Hindlimb muscle (tissue), 1 donor: ENCODE data around the gene NACAD. TPM values are rescaled to one million over a fixed set of nuclear protein-coding genes. Genes with fewer than 3 reads are reported as not detected.
"Not testable (repeated sequence)": the region's sequence is repeated elsewhere in the genome, so short reads cannot be mapped to it uniquely, and the experiment has no call there.

ENCODE experiments used
- DNase-seq: peaks from one replicate; pipeline ENCODE4 v3.0.0-alpha.2; 2013
- polyA plus RNA-seq: library from polyadenylated mRNA; unstranded; fragments of 120-200 nt; gene quantifications from one replicate; pipeline ENCODE4 v1.2.1, GENCODE V29; 2013; ENCODE audit not compliant: insufficient read length

NACAD gene
- polyA plus RNA-seq, 1 donor = 4.5 TPM

DNA sequence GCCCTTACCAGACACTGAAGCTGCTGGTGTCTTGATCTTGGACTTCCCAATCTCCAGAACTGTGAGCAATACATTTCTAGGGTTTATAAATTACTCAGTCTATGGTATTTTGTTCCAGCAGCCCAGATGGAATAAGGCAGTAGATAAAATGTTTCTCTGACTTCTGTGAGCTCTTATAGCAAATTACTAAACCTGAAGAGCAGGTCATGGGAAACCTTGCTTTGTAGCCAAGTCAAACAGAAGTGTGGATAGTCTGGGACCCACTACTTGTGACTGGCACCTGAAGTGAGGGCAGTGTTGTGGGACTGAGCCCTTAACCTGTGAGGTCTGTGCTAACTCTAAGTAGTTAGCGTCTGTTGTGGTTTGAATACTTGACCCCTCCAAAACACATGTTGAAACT is 27.3 kb upstream of the NACAD start:
- DNase-seq = no peak

- no peak for DNase-seq
Measured at GRCh38 chr7:45114926-45115325, 26.2 kb upstream of the NACAD start.

DNA sequence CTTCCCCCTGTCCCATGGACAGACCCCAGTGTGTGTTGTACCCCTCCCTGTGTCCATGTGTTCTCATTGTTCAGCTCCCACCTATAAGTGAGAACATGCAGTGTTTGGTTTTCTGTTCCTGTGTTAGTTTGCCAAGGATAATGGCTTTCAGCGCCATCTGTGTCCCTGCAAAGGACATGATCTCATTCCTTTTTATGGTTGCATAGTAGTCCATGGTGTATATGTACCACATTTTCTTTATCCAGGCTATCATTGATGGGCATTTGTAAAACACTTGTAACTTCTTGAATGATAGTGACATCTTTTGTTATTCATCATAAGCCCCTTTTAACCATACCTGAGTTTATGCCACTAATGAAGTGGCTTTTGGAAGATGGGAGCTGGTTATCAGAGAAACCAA is 25.5 kb upstream of the NACAD start:
- DNase-seq = not testable (repeated sequence)

- no peak for DNase-seq
Measured at GRCh38 chr7:45112648-45113047, 23.9 kb upstream of the NACAD start.

GRCh38 chr7:45111298-45112223 is 22.8 kb upstream of the NACAD start, which contains the start of gene TBRG4:
TSS of gene TBRG4 (minus strand) at chr7:45111697. CDS start at chr7:45109237, 2,460 bp downstream.
- peak; percentile 97 for DNase-seq

DNA sequence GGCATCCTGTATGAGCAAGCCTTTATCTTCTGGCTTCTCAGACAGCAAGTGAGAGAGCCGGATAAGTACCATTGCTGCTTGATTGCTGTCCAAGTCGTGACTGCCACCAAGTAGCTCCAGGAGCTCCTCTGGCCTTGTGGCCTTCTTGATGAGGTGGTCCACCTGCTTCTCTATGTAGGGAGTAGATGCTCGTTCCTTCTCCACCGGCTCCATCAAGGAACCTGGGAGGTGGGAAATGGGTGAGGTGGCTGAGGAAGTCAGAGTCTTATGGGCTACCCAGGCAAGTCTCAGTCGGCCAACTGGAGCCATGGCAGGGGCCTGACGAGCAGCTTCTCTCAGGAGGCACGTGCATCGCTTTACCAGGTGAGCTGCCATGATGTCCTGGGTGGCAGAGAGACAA is 20.1 kb upstream of the NACAD start:
- DNase-seq = no peak

DNA sequence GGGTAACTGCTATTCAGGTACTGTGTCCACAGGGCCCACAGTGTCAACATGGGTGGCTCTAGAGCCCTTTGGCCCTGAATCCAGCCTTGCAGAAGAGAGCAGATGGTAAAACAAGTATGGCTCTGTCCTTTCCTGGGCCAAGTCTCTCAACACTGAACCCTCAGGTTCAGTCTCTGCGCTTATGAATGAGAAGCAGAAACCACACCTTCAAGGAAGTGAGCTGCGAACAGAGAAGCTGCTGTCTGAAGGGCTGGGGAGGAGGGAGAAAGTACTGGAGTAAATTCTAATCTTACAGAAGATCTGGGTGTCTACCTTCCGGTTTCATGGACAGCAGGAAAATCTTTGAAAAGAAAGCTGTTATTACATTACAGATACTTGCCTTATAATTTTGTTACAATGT is 18.6 kb upstream of the NACAD start:
- DNase-seq = no peak

- no peak for DNase-seq
Measured at GRCh38 chr7:45106820-45107219, 18.1 kb upstream of the NACAD start.

- DNase-seq = no peak
Measured at GRCh38 chr7:45105588-45106188, 16.9 kb upstream of the NACAD start.

DNA sequence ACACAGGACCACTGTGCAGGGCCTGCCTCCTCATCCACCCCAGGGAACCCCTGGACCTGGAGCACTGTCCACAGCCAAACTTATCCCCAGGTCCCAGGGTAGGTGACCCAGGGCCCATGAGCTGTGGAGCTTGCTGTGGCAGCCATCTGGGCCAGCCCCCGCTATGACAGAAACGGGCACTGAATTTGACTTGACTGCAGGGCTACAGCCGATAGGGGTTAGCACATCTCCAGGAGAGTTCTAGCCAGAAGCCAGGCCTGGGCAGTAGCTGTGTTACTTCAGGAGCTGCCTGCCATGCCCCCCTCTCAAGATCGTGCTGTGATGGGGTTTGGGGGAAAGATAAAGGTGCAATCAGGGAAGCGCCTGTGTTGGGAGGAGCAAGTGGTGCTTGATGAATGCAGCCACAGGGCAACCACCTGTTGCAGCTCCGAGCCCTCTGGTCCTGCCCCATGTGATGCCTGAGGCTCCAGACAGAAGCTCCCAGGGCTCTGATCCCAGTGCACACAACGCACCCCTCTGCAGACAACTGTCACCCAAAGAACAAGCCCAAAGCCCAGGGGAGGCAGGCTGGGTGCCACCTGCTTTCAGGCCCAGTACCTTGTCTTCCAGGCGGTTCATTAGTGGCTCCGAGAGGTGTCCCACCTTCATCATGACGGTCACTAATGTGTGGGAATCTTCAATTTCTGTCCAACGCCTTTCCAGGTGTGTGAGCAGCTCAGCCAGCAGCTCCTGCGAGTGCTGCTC is 16.2 kb upstream of the NACAD start:
- no peak for DNase-seq

DNA sequence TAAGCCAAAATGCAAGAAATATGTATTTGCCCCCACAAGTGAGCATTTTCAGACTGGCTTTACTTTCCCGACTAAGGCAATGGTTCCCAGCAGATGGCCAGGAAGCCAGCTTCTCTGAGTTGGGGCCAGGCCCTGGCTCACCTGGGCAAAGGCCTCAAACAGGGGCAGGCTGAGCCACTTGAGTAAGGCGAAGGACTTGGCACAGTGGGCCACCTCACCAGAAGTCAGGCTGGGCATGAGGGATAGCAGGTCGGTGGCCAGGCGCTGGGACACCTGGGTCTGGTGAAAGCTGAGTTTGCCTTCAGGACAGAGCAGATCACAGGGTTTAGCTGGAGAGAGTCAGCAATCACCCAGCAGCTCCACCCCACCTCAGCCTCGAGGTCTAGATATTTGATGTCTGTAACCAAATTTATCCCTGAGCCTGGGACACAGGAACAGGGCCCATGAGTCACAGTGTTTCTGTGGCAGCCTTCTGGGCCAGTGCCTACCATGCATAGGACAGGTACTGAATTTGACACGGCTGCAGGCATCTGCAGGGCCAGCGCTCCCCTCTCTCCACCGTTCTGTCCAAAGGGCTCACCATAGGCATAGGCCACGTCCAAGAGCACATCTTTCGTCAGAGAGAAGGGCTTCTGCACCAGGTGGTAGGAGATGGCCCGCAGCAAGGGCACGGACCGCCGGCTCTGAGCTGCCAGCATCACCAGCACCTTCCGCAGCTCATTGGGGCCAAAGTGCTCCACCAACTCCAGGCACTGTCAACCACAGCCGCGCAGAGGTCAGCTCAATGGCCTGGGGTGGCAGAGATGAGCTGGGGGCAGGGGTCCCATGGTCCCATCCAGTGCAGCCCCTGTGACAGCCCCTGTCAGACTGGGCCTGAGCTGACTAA is 15.4 kb upstream of the NACAD start:
- no peak for DNase-seq

DNA sequence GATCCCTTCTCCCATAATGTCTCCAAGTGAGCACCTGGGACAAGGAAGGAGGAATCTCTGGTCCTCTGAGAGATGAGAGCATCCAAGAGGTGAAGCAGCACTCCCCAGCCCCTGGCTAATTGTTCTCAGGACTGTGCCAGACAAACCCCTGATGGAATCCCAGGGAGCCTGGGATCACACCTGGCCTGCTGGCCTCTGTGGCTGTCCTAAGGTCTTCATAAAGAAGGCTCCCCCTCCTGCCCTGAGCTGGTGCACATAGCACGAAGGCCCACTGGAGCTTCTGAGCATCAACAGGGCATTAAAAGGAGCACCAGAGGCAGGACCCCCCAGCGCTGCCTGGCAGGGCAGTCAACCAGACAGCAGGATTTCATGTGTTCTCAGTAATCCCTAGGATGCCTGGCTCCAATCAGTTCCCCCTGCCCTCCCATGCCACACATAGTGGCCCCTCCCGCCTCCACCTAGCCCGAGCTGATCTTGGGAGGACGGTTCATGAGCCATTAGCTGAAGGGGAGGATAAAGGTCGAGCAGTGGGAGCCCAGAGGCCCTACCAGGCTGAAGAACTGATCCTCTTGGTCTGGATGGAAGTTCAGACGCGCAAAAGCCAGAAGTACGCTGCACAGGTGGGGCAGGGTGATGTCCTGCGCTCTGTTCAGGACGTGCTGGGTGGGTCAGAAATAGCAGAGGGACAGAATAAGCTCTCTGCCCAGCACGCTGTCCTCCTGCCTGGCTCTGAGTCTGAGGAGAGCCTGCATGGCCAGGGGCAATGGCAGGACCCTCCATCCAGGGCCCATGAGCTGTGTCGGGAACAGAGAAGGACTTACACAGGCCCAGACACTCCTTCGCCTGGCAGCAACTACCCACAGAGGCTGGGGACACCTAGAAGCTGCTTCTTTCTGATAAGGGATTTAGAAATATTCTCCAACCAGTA is 14.3 kb upstream of the NACAD start:
- no peak for DNase-seq

DNA sequence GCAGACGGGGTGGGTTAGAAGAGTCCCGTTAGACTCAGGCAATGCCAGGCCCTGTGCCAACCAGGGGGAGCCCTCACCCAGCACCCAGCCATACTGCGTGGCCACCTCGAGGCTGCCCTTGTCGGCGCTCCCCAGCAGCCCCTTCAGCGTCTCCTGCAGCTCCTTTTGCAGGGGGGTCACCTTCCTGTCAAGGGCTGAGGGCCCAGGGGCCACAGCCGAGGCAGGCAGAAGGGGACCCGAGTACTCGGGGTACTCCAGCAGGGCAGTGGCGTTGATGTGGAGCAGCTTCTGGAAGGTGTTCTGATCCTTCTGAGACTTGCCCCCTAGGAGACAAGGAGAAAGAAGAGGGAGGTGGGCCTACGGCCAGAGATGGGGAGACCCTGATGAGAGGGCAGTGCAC is 13.0 kb upstream of the NACAD start:
- no peak for DNase-seq

GRCh38 chr7:45100761-45101480 is 12.2 kb upstream of the NACAD start:
- no peak for DNase-seq

DNA sequence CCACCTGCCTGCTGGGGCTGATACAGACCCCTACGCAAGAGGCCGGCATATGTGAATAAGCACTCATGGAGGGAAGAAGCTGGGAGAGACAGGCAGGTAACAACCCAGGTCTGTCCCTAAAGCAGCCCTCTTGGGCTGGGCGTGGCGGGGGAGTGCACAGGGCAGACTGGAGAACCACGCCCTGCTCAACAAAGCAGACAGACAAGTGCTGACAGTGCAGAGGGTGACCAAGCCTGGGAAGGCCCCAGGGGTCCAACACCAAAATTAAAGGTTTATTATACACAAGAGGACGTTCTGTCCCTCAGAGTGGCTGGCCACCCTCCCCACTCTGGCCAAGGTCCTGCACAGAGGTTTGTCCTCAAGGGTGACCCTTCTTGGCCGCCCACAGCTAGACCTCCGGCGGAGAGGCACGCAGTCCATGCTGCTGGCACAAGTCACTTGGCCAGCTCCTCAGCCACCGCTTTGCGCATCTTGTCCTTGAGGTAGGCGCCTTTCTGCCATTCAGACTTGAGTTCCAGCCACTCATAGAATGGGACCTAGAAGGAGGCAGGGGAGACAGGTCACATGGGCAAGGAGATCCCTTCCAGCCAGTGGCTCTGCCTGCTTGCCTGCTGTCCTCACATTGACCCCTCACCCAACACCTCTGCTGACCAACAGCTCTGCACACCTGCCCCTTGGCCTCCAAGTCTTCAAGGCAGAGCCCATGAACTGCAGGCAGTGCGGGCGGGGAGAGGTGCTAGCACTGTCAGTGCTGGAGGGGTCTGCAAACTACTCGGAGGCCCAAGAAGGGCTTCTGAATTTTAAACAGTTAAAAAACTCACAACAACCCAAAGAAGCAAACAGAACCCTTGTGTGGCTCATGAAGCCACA is 11.4 kb upstream of the NACAD start:
- no peak for DNase-seq

DNA sequence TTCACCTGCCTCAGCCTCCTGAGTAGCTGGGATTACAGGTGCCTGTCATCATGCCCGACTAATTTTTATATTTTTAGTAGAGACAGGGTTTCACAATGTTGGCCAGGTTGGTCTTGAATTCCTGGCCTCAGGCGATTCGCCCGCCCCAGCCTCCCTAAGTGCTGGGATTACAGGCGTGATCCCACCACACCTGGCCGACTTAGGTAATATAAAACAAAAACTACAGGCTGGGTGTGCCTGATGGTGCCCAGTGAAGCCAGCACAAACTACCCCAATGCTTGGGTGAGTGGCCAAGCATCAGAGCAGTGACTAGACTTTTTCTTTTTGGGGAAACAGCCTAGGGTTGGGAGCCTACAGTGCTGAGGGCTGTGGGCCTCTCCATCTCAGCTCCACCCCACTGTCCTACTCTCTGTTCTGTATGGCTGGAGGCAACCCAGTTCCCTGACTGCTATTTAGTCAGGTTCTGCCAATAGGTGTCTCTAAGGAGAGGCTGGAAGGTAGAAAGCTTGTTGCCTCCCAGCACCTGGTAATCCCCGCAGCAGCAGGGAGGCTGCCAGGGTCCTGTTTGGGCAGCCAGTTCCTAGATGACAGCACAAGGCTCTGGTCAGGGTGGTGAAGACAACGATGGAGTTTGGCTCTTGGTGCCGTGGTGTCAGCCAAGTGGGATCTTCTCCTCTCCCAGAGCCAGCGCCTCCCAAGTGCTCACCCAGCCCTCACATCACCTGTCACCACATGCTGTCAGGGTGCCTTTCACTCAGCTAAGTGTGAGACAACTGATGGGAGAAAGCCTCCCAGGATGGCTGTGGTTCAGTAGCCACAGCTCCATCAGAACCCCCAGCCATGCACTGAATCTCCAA is 10.4 kb upstream of the NACAD start:
- DNase-seq = no peak

- no peak for DNase-seq
Measured at GRCh38 chr7:45092931-45093235, 4.1 kb upstream of the NACAD start.

GRCh38 chr7:45092100-45092930 is 3.5 kb upstream of the NACAD start:
- DNase-seq = no peak
